Fibroblast of gingiva (primary cell): ENCODE data around the gene RBM4.

Experiments used
- DNase-seq: peaks from one replicate; pipeline ENCODE4 v3.0.0-alpha.2; 2011; ENCODE audit warnings: low read depth

The RBM4 gene

DNA sequence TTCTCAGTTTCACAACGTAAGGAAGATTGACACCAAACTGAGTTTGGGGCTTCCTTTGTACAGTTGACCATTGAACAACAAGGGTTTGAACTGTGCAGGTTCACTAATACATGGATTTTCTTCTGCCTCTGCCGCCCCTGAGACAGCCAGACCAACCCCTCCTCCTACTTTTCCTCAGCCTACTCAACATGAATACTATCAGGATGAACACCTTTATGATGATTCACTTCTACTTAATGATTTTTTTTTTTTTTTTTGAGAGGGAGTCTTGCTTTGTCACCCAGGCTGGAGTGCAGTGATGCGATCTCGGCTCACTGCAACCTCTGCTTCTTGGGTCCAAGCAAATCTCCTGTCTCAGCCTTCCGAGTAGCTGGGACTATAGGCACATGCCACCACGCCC lies 14.6 kb downstream of the RBM4 start:
- no peak for DNase-seq

GRCh38 chr11:66659763-66660162 lies 21.3 kb downstream of the RBM4 start:
- DNase-seq: no peak

DNA sequence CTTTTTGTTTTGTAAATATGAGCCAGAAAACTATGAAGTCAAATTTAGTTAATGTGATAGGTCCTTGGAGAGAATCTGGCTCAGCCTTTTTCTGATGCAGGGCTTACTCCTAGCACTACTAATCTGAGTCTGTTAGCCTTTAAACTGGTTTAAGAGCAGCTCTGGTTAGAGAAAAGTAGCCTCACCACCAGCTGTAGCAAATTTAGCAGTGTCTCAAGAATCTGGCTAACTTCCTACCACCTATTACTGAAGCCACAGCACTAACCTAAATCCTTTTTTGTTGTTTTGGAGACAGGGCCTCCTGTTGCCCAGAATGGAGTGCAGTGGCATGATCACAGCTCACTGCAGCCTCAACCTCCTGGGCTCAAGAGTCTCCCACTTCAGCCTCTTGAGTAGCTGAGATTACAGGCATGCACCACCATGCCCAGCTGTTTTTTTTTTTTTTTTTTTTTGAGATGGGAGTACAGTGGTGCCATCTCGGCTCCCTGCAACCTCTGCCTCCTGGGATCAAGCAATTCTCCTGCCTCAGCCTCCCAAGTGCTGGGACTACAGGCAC lies 25.3 kb downstream of the RBM4 start:
- peak; percentile 41 for DNase-seq

DNA sequence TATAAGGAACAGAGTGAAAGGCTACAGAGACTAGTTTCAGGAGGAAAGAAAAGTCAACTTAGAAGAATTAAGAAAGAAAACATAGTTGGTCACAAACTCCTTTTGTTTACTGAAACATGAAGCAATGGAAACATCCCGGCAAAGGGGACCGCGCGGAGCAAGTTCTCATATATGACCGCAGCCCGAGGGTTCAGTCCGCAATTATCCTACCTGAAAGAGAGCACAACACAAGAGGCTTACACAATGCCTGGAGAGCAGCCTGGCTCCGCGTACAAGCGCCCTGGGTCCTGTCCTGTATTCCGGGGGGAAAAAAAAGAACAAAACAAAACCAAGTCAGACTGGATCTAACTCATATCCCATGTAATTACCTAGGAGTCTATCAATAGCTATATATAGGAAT lies 26.9 kb downstream of the RBM4 start:
- DNase-seq: no peak

DNA sequence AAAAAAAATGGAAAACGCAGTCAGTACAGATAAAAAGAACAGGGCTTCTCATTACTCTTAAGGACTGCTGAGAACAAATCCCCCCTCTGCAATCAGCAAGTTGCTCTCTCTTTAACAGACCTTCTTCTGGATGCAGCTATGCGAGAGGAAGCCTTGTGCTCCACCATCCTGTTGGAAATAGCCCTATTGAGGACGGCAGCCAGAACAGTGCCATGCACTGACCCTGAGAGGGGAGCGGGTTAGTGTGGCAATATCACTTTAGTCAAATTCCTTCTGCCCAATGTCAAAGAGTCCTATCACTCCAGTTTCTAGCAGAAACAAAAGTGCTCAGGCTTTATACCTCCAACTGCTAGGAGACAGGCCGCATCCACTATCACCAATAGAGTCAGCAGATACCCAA lies 32.3 kb downstream of the RBM4 start:
- no peak for DNase-seq

DNA sequence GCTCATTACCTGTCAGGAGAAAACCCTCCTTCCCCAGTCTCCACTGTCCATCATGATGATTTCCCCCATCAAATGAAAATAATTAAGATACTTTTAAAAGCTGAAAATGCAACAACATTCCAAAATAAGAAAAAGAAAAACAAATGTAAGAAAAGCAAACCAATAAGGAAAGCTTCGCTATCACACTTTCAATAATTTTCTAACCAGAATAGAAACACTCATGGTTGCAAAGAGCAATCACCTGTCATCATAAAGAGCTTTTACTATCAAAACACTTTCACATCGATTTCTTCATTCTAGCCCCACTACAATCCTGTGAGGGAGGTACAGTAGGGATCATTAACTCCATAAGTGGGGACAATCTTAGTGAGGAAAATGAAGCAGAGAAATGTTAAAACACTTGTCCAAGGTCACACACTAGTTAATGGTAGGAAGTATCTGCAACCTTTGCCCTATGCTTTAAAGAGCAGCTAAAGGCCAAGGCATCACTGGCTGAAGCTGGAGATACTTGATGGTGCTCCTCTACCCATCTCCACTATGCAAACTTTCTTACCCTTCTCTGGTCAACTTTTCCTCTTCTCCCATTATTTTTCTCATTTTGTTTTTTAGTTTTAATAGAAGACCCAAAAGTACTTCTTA lies 36.6 kb downstream of the RBM4 start:
- DNase-seq: no peak

DNA sequence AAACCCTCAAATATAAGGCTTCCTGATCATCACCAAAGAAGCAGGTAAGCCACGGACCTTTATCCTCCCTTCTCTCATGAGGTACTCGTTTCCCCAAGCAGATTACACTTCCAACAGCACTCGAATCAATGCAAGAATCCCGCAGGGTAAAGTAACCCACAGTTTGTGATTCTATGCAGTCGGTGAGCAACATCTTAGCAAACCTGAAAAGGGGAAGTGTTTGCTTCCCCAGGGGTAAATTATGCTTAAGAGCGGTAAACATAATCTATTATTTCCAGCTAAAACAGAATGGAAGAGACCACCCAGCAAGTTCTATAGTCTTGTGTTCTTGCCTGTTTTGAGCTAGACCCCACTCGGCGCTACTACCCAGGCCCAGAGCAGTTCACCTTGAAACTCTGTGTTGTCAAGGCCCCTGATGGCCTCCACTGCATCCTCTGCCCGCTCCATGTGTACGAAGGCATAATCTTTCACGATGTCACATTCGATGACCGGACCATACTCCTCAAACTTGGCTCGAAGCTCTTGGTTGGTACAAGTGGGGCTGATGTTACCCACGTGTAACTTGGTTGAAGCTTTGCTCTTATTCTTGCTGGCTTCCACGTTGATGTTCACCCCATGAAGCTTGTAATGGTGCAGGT lies 37.9 kb downstream of the RBM4 start:
- no peak for DNase-seq

DNA sequence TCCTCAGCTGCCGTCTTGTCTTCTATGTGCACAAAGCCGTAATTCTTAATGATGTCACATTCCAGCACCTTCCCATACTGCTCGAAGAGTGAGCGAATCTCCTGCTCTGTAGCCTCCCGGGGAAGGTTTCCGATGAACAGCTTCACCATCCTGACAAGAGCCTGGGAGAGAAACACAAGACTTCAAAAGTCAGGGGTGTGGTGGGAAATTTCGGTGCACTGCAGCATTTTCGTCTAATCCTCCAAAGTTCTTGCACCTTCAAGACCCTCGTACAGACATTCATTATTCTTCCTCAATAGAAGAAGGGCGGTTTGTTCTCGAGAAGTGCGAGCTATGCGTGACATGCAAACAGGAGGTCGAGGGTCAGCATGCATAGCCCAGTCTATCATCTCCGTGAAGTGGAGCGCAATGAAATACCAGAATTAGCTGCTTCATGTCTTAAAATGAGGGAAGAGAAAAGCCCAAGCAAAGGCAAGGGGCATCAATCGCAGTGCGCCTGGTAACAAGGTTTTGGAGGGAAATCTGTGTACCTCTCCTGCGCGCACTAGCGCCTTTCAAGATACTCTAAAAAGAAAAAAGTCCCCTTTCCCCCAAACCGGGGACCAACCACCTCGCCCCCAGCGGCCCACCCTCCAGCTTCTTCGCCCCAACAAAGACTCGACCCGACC lies 38.6 kb downstream of the RBM4 start:
- DNase-seq: no peak

GRCh38 chr11:66677599-66678375 lies 39.3 kb downstream of the RBM4 start, which contains the start of gene RBM4B:
TSS of gene RBM4B (minus strand) at chr11:66677887. CDS start at chr11:66677079, 808 bp downstream.
- DNase-seq: peak; percentile 92

GRCh38 chr11:66680966-66681645 lies 42.6 kb downstream of the RBM4 start:
- no peak for DNase-seq

DNA sequence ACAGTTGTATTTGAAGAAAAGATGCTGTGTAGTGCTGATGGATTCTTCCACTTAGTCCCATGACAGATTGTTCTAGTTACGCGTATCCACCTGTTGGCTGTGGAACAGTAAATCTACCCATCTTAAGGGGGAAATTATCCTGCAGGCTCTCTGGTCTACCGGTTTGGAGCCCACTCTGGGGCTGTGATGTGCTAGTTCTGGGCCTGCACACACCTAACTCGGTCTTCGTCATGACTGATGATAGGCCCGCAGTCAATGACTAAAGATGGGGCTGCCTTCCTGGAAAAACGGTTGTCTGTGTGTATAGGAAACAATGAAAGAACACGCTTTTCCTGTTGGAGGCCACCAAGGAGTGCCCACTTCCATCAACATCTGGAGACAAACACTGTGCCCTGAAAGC lies 45.4 kb downstream of the RBM4 start:
- no peak for DNase-seq

DNA sequence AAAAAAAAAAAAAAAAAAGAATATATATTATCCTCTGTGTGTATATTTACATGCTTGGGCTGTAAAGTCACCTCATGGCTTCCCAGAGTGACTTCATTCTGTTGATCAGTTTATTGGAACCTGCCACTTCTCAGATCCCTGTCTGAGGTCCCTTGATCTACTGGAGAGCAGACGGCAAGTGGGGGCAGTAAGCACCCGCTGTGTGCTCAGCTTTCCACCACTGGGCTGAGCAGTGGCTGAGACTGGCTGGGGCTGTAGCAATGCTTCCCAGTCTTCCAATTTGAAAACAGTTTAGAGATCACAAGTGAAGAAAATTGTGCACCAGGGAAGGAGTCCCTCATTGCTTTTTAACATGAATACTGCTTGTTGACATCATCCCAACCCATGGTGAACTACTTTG lies 46.1 kb downstream of the RBM4 start:
- DNase-seq: no peak

DNA sequence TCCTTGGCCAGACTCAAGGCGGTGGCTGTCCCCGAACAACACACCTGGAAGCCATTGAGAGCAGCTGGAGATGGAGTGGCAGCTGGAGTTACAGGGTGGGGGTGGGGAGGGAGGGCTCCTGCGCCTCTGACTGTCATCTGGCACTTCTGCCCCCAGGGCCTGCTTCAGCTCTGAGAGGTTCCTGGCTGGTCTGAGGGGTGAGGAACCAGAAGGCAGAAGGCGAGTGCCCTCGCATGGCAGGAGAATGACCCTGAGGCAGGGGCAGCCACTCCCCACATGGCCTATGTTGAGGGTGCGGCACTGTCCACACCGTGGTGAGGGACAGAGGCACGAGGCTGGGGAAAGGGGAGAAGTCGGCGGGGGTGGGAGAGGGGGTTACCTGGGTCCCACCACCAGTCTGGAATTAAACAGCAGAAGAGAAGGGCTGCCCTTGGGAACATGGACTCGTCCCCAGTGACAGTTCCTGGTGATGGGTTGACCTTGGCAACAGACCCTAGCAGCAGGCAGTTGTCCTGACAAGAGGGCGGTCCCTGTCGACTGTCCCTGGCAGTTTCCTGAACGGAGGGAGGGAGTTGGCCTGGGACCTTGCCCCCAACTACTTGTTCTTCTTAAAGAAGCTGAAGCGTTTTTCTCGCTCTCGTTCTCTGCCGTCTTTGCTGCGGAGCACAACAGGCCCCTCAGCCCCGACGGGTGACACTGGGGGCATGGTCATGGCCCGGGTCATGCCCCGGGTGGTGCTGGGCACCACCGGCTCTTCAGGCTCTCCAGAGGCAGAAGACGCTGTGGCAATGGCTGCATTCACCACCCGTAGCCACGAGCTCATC lies 47.0 kb downstream of the RBM4 start:
- DNase-seq: no peak

- no peak for DNase-seq
Measured at GRCh38 chr11:66686100-66686785, 47.7 kb downstream of the RBM4 start.

DNA sequence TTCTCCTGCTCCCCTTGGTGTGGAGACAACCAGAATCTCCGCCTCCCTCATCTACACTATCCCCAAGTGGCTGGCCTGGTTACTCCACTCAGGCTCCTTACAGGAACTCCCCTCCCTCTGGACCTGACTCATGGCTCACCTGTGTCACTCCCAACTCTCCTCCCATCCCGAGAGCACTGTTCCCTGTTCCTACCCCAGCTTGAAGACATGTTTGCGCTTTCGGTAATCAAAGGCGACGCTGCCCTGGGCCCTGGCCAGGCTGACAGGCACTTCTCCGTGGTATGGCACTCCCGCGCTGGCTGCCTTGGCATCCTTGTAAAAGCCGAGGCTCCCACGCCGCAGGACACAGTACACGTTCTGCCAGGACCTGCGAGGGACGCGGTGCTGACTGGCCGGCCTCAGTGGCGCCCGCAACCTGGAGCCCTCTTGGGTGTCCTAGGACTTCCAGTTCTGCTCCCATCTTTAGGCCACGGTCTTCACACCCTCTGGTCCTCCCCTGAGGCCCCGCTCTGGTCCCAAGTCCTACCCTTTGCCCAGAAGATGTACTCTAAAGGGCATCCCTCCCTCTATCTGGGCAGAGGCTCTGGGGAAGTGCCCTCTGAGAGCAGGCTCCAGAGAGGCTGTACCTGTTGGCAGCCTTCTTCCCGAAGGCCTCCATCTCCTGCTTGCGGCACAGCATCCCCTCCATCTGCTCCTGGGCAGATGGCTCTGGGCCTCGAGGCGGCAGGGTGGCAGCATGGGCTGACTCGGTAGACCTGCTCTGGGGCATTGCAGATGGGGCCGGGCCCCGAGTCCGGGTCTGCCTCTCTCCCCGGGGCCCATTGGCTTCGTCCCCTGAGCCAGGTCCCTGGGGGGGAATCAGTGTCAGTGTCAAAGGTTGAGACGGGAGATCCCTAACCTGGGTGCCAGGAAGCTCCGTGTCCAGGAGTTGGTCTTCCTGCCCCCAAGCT lies 48.6 kb downstream of the RBM4 start:
- DNase-seq: no peak

- no peak for DNase-seq
Measured at GRCh38 chr11:66687831-66688281, 49.4 kb downstream of the RBM4 start.

DNA sequence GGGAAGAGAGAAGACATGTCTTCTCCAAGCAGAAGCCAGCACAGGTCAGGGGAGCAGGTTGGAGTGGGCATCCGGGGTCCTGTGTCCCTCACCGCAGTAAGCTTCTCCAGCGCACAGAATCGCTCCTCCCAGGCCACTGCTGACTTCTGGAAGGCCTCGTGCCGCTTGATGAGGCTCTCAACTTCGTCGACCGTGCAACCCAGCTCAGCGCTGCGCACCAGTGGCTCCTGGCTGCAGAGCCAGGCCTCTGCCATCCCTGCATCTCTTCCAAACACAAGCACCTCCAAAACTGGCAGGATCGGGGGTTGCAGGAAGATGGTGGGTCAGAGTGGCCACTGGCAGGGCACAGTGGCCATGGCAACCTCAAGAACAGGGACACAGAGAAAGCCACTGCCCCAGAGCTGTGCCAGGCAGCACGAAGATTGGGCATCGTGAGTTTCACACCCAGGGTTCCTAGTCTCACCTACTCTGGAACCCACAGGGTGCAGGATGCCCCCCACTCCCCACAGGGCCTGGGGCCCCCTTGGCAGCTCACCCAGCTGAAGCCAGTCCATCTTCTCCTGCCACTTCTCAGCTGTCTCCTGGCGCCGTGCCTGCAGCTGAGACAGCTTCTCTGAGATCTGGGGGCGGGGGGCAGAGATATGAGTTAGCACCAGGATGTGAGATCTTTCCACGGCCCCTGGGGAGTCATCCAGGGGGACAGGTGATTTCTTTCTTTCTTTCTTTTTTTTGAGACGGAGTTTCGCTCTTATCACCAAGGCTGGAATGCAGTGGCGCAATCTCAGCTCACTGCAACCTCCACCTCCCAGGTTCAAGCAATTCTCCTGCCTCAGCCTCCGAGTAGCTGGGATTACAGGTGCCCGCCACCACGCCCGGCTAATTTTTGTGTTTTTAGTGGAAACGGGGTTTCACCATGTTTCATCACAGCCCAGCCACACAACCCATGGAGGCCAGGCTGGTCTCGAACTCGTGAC lies 50.3 kb downstream of the RBM4 start:
- DNase-seq: no peak
